Ecto neural progenitor cell (in vitro differentiated cells): ENCODE results near the gene RNF223.

Experiments
- DNase-seq: peaks from one replicate; pipeline ENCODE4 v3.0.0-alpha.2; 2018; ENCODE audit warnings: low spot score

Gene RNF223

GRCh38 chr1:1073743-1074587 lies at the start of gene RNF223:
TSS of gene RNF223 (minus strand) at chr1:1074306. CDS start at chr1:1072566, 1,740 bp downstream.
- no peak for DNase-seq

GRCh38 chr1:1122981-1123480 lies 48.9 kb upstream of the RNF223 start:
- no peak for DNase-seq

- DNase-seq: peak; percentile 84
Measured at GRCh38 chr1:1122078-1122811, 48.1 kb upstream of the RNF223 start.

- DNase-seq: no peak
Measured at GRCh38 chr1:1121611-1122077, 47.5 kb upstream of the RNF223 start.

GRCh38 chr1:1120866-1121591 lies 46.9 kb upstream of the RNF223 start:
- peak; percentile 43 for DNase-seq

- peak; percentile 36 for DNase-seq
Measured at GRCh38 chr1:1120096-1120495, 46.0 kb upstream of the RNF223 start.

- DNase-seq: peak; percentile 42
Measured at GRCh38 chr1:1119272-1119890, 45.3 kb upstream of the RNF223 start.

GRCh38 chr1:1118876-1119220 lies 44.7 kb upstream of the RNF223 start:
- DNase-seq: peak; percentile 37

GRCh38 chr1:1118011-1118875 lies 44.1 kb upstream of the RNF223 start:
- peak; percentile 49 for DNase-seq

GRCh38 chr1:1117469-1117831 lies 43.3 kb upstream of the RNF223 start:
- DNase-seq: peak; percentile 47

GRCh38 chr1:1116701-1117468 lies 42.8 kb upstream of the RNF223 start:
- peak; percentile 44 for DNase-seq

- peak; percentile 100 for DNase-seq
Measured at GRCh38 chr1:1115786-1116700, 41.9 kb upstream of the RNF223 start, which contains the start of gene C1orf159. TSS of gene C1orf159 (minus strand) at chr1:1116089. CDS start at chr1:1091543, 24,546 bp downstream.

- DNase-seq: peak; percentile 52
Measured at GRCh38 chr1:1115136-1115785, 41.2 kb upstream of the RNF223 start.

- DNase-seq: peak; percentile 41
Measured at GRCh38 chr1:1114431-1114830, 40.3 kb upstream of the RNF223 start.

- DNase-seq: peak; percentile 39
Measured at GRCh38 chr1:1112237-1112985, 38.3 kb upstream of the RNF223 start.

GRCh38 chr1:1111516-1112236 lies 37.6 kb upstream of the RNF223 start:
- DNase-seq: peak; percentile 42

- no peak for DNase-seq
Measured at GRCh38 chr1:1110561-1110971, 36.5 kb upstream of the RNF223 start.
